Activated B cell treated with CpG ODN at 0.5 μM for 24 hours (primary cell): Measurements from ENCODE around the gene SLIT3. TPM values are rescaled to one million over a fixed set of nuclear protein-coding genes. Genes with fewer than 3 reads are reported as not detected.

Experiments used
- ATAC-seq: fragments of 200-7000 bp; cut with Tn5 transposase; one replicate; pipeline ENCODE4 v1.10.0; 2021; ENCODE audit warnings: low read depth, mild to moderate bottlenecking, moderate library complexity
- CTCF ChIA-PET: fragments of 350-600 bp; sonication (Branson Sonifier 250); formaldehyde crosslinking; loops from one replicate; lab custom pipeline; 2021; ENCODE audit warnings: antibody characterized with exemption; lab: Charles Lee
- POLR2A ChIA-PET: fragments of 350-600 bp; sonication (Branson Sonifier 250); formaldehyde crosslinking; loops from one replicate; lab custom pipeline; 2021; ENCODE audit warnings: antibody characterized with exemption; lab: Charles Lee
- DNase-seq: peaks from one replicate; pipeline ENCODE4 v3.0.0; 2022
- H3K27ac Mint-ChIP-seq: one replicate; pipeline ENCODE4 v1.8.0; 2020; ENCODE audit warnings: mixed read lengths
- H3K27me3 Mint-ChIP-seq: one replicate; pipeline ENCODE4 v1.8.0; 2021; ENCODE audit warnings: mixed read lengths
- H3K36me3 Mint-ChIP-seq: one replicate; pipeline ENCODE4 v1.8.0; 2021; ENCODE audit warnings: low read depth, mixed read lengths
- H3K4me1 Mint-ChIP-seq: one replicate; pipeline ENCODE4 v1.8.0; 2021; ENCODE audit warnings: mixed read lengths
- H3K4me3 Mint-ChIP-seq: one replicate; pipeline ENCODE4 v1.8.0; 2020; ENCODE audit warnings: mild to moderate bottlenecking, mixed read lengths
- H3K9me3 Mint-ChIP-seq: one replicate; pipeline ENCODE4 v1.8.0; 2020; ENCODE audit warnings: mixed read lengths
- CTCF ChIP-seq: fragments of 200-600 bp; IDR thresholded peaks from one replicate; pipeline ENCODE4 v1.8.0; 2022; ENCODE audit warnings: antibody characterized with exemption, mild to moderate bottlenecking
- intact Hi-C: fragments of 100-400 bp; cut with micrococcal nuclease; formaldehyde crosslinking; loops from one replicate; pipeline ENCODE4 v1.15.1; 2024
- total RNA-seq: library from RNA; stranded (reverse); gene quantifications from 2 replicates; pipeline ENCODE4 v1.2.3, GENCODE V29; 2022

SLIT3 gene
- total RNA-seq, 1 donor from 2014 or later = not detected

GRCh38 chr5:168689260-168689659 lies 611.7 kb downstream of the SLIT3 start:
- H3K9me3 Mint-ChIP-seq = no peaks in the 10 kb centered on the region
- CTCF ChIA-PET = no interaction called here
- ATAC-seq (no peak), DNase-seq (no peak)
- POLR2A ChIA-PET = no interaction called here
- no peak overlapping the region for H3K4me3 Mint-ChIP-seq
- H3K4me1 Mint-ChIP-seq = no peaks in the 10 kb centered on the region
- no peak overlapping the region for H3K27ac Mint-ChIP-seq
- no peaks in the 10 kb centered on the region for H3K36me3 Mint-ChIP-seq
- peaks cover 5% of the 10 kb centered on the region for H3K27me3 Mint-ChIP-seq
- intact Hi-C loops = no loop called here
- TF ChIP-seq CTCF = no peak

DNA sequence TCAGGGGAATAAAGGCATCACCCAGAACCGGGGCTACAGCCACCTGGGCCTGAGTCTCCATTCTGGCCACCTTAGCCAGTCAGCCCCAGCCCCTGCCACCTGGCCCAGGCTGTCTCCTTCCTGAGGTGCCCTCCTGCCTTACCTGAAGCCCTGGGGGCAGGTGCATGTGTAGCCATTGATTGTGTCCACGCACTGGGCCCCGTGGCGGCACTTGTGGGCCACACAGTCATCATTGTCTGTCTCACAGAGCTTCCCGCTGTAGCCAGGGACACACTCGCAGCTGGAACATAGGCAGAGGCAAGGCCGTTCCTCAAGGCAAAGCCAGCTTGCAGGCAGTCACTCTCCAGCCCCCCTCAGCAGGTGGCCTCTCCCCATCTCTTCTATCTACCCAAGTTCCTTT lies 614.1 kb downstream of the SLIT3 start:
- Mint-ChIP-seq H3K9me3 (no peaks in the 10 kb centered on the region), H3K36me3 (no peaks in the 10 kb centered on the region), H3K27ac (no peak overlapping the region), H3K4me1 (peaks cover 4% of the 10 kb centered on the region), H3K27me3 (no peaks in the 10 kb centered on the region), H3K4me3 (no peak overlapping the region)
- TF ChIP-seq CTCF = no peak
- DNase-seq (no peak), ATAC-seq (no peak)
- intact Hi-C loops = no loop called here
- ChIA-PET POLR2A (no interaction called here), CTCF (no interaction called here)

- Mint-ChIP-seq H3K4me3 (no peak overlapping the region), H3K36me3 (no peaks in the 10 kb centered on the region), H3K4me1 (peaks cover 4% of the 10 kb centered on the region), H3K27ac (no peak overlapping the region), H3K27me3 (no peaks in the 10 kb centered on the region), H3K9me3 (no peaks in the 10 kb centered on the region)
- DNase-seq (no peak), ATAC-seq (no peak)
- POLR2A ChIA-PET = no interaction called here
- intact Hi-C loops = no loop called here
- TF ChIP-seq CTCF = no peak
- CTCF ChIA-PET = no interaction called here
Observed at GRCh38 chr5:168685566-168685965, 615.4 kb downstream of the SLIT3 start.

- ChIA-PET CTCF (no interaction called here), POLR2A (no interaction called here)
- TF ChIP-seq CTCF = no peak
- no peak for ATAC-seq
- Mint-ChIP-seq H3K27ac (no peak overlapping the region), H3K36me3 (no peaks in the 10 kb centered on the region), H3K4me1 (peaks cover 4% of the 10 kb centered on the region), H3K9me3 (no peaks in the 10 kb centered on the region), H3K4me3 (no peak overlapping the region), H3K27me3 (no peaks in the 10 kb centered on the region)
- intact Hi-C loops = no loop called here
- DNase-seq = no peak
Observed at GRCh38 chr5:168683927-168684295, 617.0 kb downstream of the SLIT3 start.

GRCh38 chr5:168683247-168683926 lies 617.6 kb downstream of the SLIT3 start:
- DNase-seq (no peak), ATAC-seq (no peak)
- Mint-ChIP-seq H3K27ac (no peak overlapping the region), H3K9me3 (no peaks in the 10 kb centered on the region), H3K27me3 (no peaks in the 10 kb centered on the region), H3K4me1 (peaks cover 4% of the 10 kb centered on the region), H3K4me3 (no peak overlapping the region), H3K36me3 (no peaks in the 10 kb centered on the region)
- intact Hi-C loops = no loop called here
- CTCF ChIA-PET = no interaction called here
- no peak for TF ChIP-seq CTCF
- POLR2A ChIA-PET = no interaction called here
